GM12891 (cell line): ENCODE results near the gene RNF187.

Source experiments
- PAX5 ChIP-seq: IDR thresholded peaks from 2 replicates; pipeline ENCODE4 v1.6.1; 2011; ENCODE audit warnings: low read length, moderate library complexity, mild to moderate bottlenecking; ENCODE audit not compliant: insufficient read depth, severe bottlenecking
- POLR2A ChIP-seq: IDR thresholded peaks from 2 replicates; pipeline ENCODE4 v1.6.1; 2011; ENCODE audit warnings: low read depth, low read length, control low read depth
- POLR2AphosphoS5 ChIP-seq: IDR thresholded peaks from 2 replicates; pipeline ENCODE4 v1.6.1; 2011; ENCODE audit warnings: low read depth, low read length, control low read depth
- POU2F2 ChIP-seq: IDR thresholded peaks from 2 replicates; pipeline ENCODE4 v1.6.1; 2011; ENCODE audit warnings: low read depth, mild to moderate bottlenecking, control low read depth, low read length, moderate library complexity
- SPI1 ChIP-seq: IDR thresholded peaks from 2 replicates; pipeline ENCODE4 v1.6.1; 2011; ENCODE audit warnings: low read depth, low read length, control low read depth
- TAF1 ChIP-seq: IDR thresholded peaks from 2 replicates; pipeline ENCODE4 v1.6.1; 2011; ENCODE audit warnings: low read depth, low read length, control low read depth

- no peak for TF ChIP-seq TAF1
- TF ChIP-seq POLR2A, result no peak
- TF ChIP-seq POLR2AphosphoS5, result no peak
- TF ChIP-seq POU2F2, result no peak
- TF ChIP-seq SPI1, result no peak
- TF ChIP-seq PAX5, result no peak
These were observed 15.9 kb upstream of the RNF187 start for GRCh38 chr1:228471154-228471761.
